ENCODE results near the gene PAX7. TPM values are rescaled to one million over a fixed set of nuclear protein-coding genes. Genes with fewer than 3 reads are reported as not detected.

PAX7 gene
- total and polyA plus RNA-seq, 7 donors: 1.7 to 11.7 (median 3.3) TPM

DNA sequence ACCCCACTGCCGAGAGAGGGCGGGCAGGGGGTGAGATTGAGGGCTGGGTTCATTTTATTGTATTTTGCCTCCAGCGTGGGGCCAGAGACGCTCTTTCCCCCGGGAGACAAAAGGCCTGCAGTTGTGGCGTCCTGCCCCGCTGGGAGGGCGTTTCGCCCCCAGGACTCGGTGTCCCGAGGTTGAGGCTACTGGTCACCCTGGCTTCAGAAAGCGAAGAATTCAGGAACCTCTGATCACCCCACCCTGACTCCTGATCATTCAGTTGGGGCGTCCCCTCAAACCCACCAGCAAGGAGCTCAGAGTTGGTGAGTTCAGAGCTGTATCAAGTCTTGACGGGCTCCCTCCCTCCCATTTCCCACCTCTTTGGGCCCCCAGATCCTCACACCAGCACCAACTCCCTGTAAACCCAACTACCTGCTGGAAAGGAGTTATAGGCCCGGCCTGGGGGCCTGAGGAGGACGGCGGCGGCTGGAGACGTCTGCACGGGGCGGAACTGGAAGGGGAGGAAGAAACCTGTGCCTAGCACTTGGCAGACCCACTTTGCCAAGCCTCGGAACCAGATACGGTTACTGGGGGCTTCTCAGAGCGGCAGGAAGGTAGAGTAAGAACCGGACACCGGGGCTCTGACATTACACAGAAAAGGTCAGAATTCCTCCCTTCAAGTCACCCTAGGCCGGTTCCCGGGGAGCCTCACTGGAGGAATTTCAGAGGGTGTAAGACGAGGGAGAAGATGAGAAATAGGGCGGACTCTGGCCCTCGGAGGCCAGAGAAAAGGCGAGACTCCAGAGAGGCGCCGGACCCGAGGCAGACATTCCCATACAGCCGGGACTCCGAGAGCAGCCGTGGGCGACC, 761 bp upstream of the PAX7 start:
- peaks cover 2 to 82% (median 17%) of the 10 kb centered on the region in 3 donors for H3K27me3 ChIP-seq (ENCODE audit: insufficient read depth in 3 of 3, low read length in 2 of 3)
- no peaks in the 10 kb centered on the region for H3K4me1 ChIP-seq
- H3K27ac ChIP-seq: no peak overlapping the region
- 36 to 49% (median 37%) methylated on average over 37 to 39 of the region's 39 CpGs for WGBS, 3 donors
- TF ChIP-seq, protein P1, sequence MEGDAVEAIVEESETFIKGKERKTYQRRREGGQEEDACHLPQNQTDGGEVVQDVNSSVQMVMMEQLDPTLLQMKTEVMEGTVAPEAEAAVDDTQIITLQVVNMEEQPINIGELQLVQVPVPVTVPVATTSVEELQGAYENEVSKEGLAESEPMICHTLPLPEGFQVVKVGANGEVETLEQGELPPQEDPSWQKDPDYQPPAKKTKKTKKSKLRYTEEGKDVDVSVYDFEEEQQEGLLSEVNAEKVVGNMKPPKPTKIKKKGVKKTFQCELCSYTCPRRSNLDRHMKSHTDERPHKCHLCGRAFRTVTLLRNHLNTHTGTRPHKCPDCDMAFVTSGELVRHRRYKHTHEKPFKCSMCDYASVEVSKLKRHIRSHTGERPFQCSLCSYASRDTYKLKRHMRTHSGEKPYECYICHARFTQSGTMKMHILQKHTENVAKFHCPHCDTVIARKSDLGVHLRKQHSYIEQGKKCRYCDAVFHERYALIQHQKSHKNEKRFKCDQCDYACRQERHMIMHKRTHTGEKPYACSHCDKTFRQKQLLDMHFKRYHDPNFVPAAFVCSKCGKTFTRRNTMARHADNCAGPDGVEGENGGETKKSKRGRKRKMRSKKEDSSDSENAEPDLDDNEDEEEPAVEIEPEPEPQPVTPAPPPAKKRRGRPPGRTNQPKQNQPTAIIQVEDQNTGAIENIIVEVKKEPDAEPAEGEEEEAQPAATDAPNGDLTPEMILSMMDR (IDR thresholded peaks at IDR 0.05): no peak
- no peaks in the 10 kb centered on the region for H3K36me3 ChIP-seq (ENCODE audit: insufficient read depth in 1 of 2, low read depth in 1 of 2)
- no peak for DNase-seq
- no peak for ATAC-seq
- no peaks in the 10 kb centered on the region for H3K9me3 ChIP-seq
- H3K4me3 ChIP-seq: peak overlapping the region; percentile 64
- intact Hi-C loops (cut with DNase I): no loop called here

- 1% methylated on average over 49 to 53 of the region's 53 CpGs for WGBS, 3 donors
- Histone ChIP-seq H3K4me1 (no peaks in the 10 kb centered on the region), H3K27me3 (ENCODE audit: insufficient read depth in 3 of 3, low read length in 2 of 3) (peaks cover 2 to 81% (median 24%) of the 10 kb centered on the region in 3 donors), H3K27ac (peak overlapping the region; percentile 55), H3K4me3 (peak overlapping the region; percentile 64), H3K9me3 (no peaks in the 10 kb centered on the region), H3K36me3 (ENCODE audit: insufficient read depth in 1 of 2, low read depth in 1 of 2) (no peaks in the 10 kb centered on the region)
- DNase-seq: no peak
- TF ChIP-seq, protein P1 (IDR thresholded peaks at IDR 0.05): no peak
- ATAC-seq: peak in 3 of 4 donors; percentile 8 to 39 (median 14)
- intact Hi-C loops (cut with DNase I): no loop called here
Observed at GRCh38 chr1:18631496-18632217, 1.0 kb downstream of the PAX7 start.

GRCh38 chr1:18632218-18632588, 1.6 kb downstream of the PAX7 start:
- TF ChIP-seq, protein P1 (IDR thresholded peaks at IDR 0.05): no peak
- no peak for ATAC-seq

DNA sequence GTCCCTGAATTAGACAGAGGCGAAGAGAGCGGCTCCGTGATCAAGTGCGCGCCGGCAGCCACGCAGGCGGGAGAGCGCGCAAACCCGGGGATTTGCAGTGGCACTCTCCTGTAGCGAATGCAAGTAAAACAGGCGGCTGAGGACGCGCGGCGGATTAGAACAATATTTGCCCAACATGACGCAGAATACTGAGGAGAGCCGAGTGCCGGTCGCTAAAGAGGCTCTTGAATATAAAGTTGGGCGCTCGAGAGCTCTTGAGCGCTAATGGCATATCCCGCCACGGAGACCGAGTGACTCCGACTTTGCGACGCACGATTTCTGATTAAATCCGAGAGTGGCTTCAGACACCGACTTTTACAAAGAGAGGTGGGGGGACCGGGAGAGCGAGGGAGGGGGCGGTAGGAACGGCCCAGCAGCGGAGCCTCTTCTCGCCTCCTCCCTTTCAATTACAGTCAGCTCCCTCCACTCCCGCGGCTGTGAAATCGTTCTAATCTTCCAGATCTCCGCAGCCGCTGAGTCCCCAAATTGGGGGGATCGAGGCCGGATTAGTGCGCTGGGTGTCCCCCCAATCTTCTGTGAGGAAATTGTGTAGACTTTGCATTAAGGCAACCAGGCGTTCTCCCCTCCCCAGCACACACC, 2.3 kb downstream of the PAX7 start:
- TF ChIP-seq, protein P1 (IDR thresholded peaks at IDR 0.05): no peak
- H3K9me3 ChIP-seq: no peaks in the 10 kb centered on the region
- no peaks in the 10 kb centered on the region for H3K36me3 ChIP-seq (ENCODE audit: insufficient read depth in 1 of 2, low read depth in 1 of 2)
- H3K27me3 ChIP-seq (ENCODE audit: insufficient read depth in 3 of 3, low read length in 2 of 3): peaks cover 0 to 87% (median 27%) of the 10 kb centered on the region in 3 donors
- no peaks in the 10 kb centered on the region for H3K4me1 ChIP-seq
- ATAC-seq (peak in 1 of 4 donors; percentile 45), DNase-seq (no peak)
- peak overlapping the region; percentile 55 for H3K27ac ChIP-seq
- intact Hi-C loops (cut with DNase I): no loop called here
- WGBS, 3 donors: 2 to 4% (median 3%) methylated on average over 47 to 48 of the region's 48 CpGs
- peak overlapping the region; percentile 64 for H3K4me3 ChIP-seq

More at GRCh38 chr1:18632218-18632588, 1.6 kb downstream of the PAX7 start:
- intact Hi-C loops (cut with DNase I): no loop called here
- peak overlapping the region; percentile 64 for H3K4me3 ChIP-seq
- no peaks in the 10 kb centered on the region for H3K9me3 ChIP-seq
- peaks cover 0 to 84% (median 26%) of the 10 kb centered on the region in 3 donors for H3K27me3 ChIP-seq (ENCODE audit: insufficient read depth in 3 of 3, low read length in 2 of 3)
- no peaks in the 10 kb centered on the region for H3K36me3 ChIP-seq (ENCODE audit: insufficient read depth in 1 of 2, low read depth in 1 of 2)
- H3K4me1 ChIP-seq: no peaks in the 10 kb centered on the region
- WGBS, 3 donors: 2 to 4% (median 2%) methylated on average over 23 of the region's 23 CpGs
- no peak for DNase-seq
- H3K27ac ChIP-seq: peak overlapping the region; percentile 55

Data from psoas muscle (tissue), 8 donors.